ENCODE data around the gene MYH15. TPM values are rescaled to one million over a fixed set of nuclear protein-coding genes. Genes with fewer than 3 reads are reported as not detected.

The MYH15 gene
- total RNA-seq, 3 donors from 2014 or later: 0.28 to 0.46 (median 0.46) TPM

GRCh38 chr3:108410531-108410984 is 99.8 kb downstream of the MYH15 start:
- DNase-seq: peak in 1 of 3 donors; percentile 41
- intact Hi-C loops (cut with DNase I, micrococcal nuclease): no loop called here
- ATAC-seq: no peak
- Histone ChIP-seq H3K36me3 (ENCODE audit: low read depth) (no peaks in the 10 kb centered on the region), H3K4me1 (ENCODE audit: low read depth) (peaks cover 11% of the 10 kb centered on the region), H3K4me3 (no peak overlapping the region), H3K9me3 (no peaks in the 10 kb centered on the region)
- TF ChIP-seq CTCF (IDR thresholded peaks at IDR 0.05): no peak

GRCh38 chr3:108409800-108410178 is 100.6 kb downstream of the MYH15 start:
- Histone ChIP-seq H3K9me3 (no peaks in the 10 kb centered on the region), H3K36me3 (ENCODE audit: low read depth) (no peaks in the 10 kb centered on the region), H3K4me3 (no peak overlapping the region), H3K4me1 (ENCODE audit: low read depth) (peaks cover 17% of the 10 kb centered on the region)
- no peak for TF ChIP-seq CTCF (IDR thresholded peaks at IDR 0.05)
- DNase-seq (no peak), ATAC-seq (no peak)
- intact Hi-C loops (cut with DNase I, micrococcal nuclease): loop anchor here in 1 of 2 donors (5.0 kb wide), 1 partner anchor 112 kb away; the partner anchor contains the start of gene HHLA2

GRCh38 chr3:108408883-108409799 is 101.3 kb downstream of the MYH15 start:
- H3K36me3 ChIP-seq (ENCODE audit: low read depth): no peaks in the 10 kb centered on the region
- no peak overlapping the region for H3K4me3 ChIP-seq
- intact Hi-C loops (cut with DNase I, micrococcal nuclease): loop anchor here in 1 of 2 donors (5.0 kb wide), 1 partner anchor 112 kb away; the partner anchor contains the start of gene HHLA2
- ATAC-seq: peak; percentile 60
- TF ChIP-seq CTCF (IDR thresholded peaks at IDR 0.05): no peak
- H3K9me3 ChIP-seq: no peaks in the 10 kb centered on the region
- DNase-seq: peak; percentile 72 to 95 (median 82)
- H3K4me1 ChIP-seq (ENCODE audit: low read depth): peaks cover 23% of the 10 kb centered on the region

GRCh38 chr3:108407886-108408285 is 102.5 kb downstream of the MYH15 start:
- TF ChIP-seq CTCF (IDR thresholded peaks at IDR 0.05): no peak
- H3K36me3 ChIP-seq (ENCODE audit: low read depth): no peaks in the 10 kb centered on the region
- H3K9me3 ChIP-seq: no peaks in the 10 kb centered on the region
- ATAC-seq (peak; percentile 1), DNase-seq (no peak)
- H3K4me3 ChIP-seq: no peak overlapping the region
- H3K4me1 ChIP-seq (ENCODE audit: low read depth): peaks cover 30% of the 10 kb centered on the region
- intact Hi-C loops (cut with DNase I, micrococcal nuclease): loop anchor here in 1 of 2 donors (5.0 kb wide), 1 partner anchor 111 kb away; the partner anchor contains the start of gene HHLA2

- Histone ChIP-seq H3K4me1 (ENCODE audit: low read depth) (peaks cover 30% of the 10 kb centered on the region), H3K36me3 (ENCODE audit: low read depth) (no peaks in the 10 kb centered on the region), H3K4me3 (no peak overlapping the region), H3K9me3 (no peaks in the 10 kb centered on the region)
- TF ChIP-seq CTCF (IDR thresholded peaks at IDR 0.05): peak; percentile 41
- ATAC-seq (peak; percentile 85), DNase-seq (peak in 1 of 3 donors; percentile 83)
- intact Hi-C loops (cut with DNase I, micrococcal nuclease): loop anchor here in 1 of 2 donors (5.0 kb wide), 1 partner anchor 109 kb away; the partner anchor contains the start of gene HHLA2
Measured at GRCh38 chr3:108406661-108407206, 103.7 kb downstream of the MYH15 start.
